HG03439 (cell line): Measurements from ENCODE around the gene FRMD4A.
"Not testable (repeated sequence)": the region's sequence is repeated elsewhere in the genome, so short reads cannot be mapped to it uniquely, and the experiment has no call there.

Experiments used
- ATAC-seq: cut with Tn5 transposase; IDR thresholded peaks from one replicate; pipeline ENCODE4 v1.9.1; 2021; ENCODE audit warnings: mild to moderate bottlenecking, moderate library complexity; ENCODE audit not compliant: unreplicated experiment

FRMD4A gene

GRCh38 chr10:14158575-14158974 lies 172.1 kb downstream of the FRMD4A start:
- ATAC-seq, result no peak

GRCh38 chr10:14156104-14156503 lies 174.6 kb downstream of the FRMD4A start:
- ATAC-seq, result no peak

GRCh38 chr10:14153570-14154055 lies 177.1 kb downstream of the FRMD4A start:
- ATAC-seq, result no peak

- no peak for ATAC-seq
These were observed 179.2 kb downstream of the FRMD4A start for GRCh38 chr10:14151571-14151970.

GRCh38 chr10:14150526-14150925 lies 180.2 kb downstream of the FRMD4A start:
- ATAC-seq, result no peak

- no peak for ATAC-seq
These were observed 184.2 kb downstream of the FRMD4A start for GRCh38 chr10:14146501-14146900.

GRCh38 chr10:14146025-14146424 lies 184.7 kb downstream of the FRMD4A start:
- no peak for ATAC-seq

- no peak for ATAC-seq
These were observed 186.3 kb downstream of the FRMD4A start for GRCh38 chr10:14144451-14144850.

- no peak for ATAC-seq
These were observed 188.0 kb downstream of the FRMD4A start for GRCh38 chr10:14142606-14143250.

GRCh38 chr10:14141283-14141682 lies 189.4 kb downstream of the FRMD4A start:
- no peak for ATAC-seq

- ATAC-seq, result no peak
These were observed 193.3 kb downstream of the FRMD4A start for GRCh38 chr10:14137391-14137790.

- ATAC-seq, result not testable (repeated sequence)
These were observed 195.5 kb downstream of the FRMD4A start for GRCh38 chr10:14135196-14135595.

GRCh38 chr10:14134275-14134674 lies 196.4 kb downstream of the FRMD4A start:
- no peak for ATAC-seq

GRCh38 chr10:14131261-14131960 lies 199.3 kb downstream of the FRMD4A start:
- ATAC-seq, result no peak

- ATAC-seq, result no peak
These were observed 201.0 kb downstream of the FRMD4A start for GRCh38 chr10:14129770-14130169.

GRCh38 chr10:14128519-14128918 lies 202.2 kb downstream of the FRMD4A start:
- no peak for ATAC-seq

- ATAC-seq, result no peak
These were observed 203.9 kb downstream of the FRMD4A start for GRCh38 chr10:14126697-14127440.

- no peak for ATAC-seq
These were observed 205.2 kb downstream of the FRMD4A start for GRCh38 chr10:14125564-14125963.

- ATAC-seq, result no peak
These were observed 205.8 kb downstream of the FRMD4A start for GRCh38 chr10:14124941-14125340.

- no peak for ATAC-seq
These were observed 207.6 kb downstream of the FRMD4A start for GRCh38 chr10:14123139-14123538.

- ATAC-seq, result no peak
These were observed 209.9 kb downstream of the FRMD4A start for GRCh38 chr10:14120812-14121211.

GRCh38 chr10:14118953-14119352 lies 211.8 kb downstream of the FRMD4A start:
- no peak for ATAC-seq
